GM19328 (cell line): Measurements from ENCODE around the gene ECI2.

Experiments
- ATAC-seq: cut with Tn5 transposase; IDR thresholded peaks from one replicate; pipeline ENCODE4 v1.9.1; 2021; ENCODE audit warnings: mild to moderate bottlenecking, moderate library complexity; ENCODE audit not compliant: unreplicated experiment

ECI2 gene

DNA sequence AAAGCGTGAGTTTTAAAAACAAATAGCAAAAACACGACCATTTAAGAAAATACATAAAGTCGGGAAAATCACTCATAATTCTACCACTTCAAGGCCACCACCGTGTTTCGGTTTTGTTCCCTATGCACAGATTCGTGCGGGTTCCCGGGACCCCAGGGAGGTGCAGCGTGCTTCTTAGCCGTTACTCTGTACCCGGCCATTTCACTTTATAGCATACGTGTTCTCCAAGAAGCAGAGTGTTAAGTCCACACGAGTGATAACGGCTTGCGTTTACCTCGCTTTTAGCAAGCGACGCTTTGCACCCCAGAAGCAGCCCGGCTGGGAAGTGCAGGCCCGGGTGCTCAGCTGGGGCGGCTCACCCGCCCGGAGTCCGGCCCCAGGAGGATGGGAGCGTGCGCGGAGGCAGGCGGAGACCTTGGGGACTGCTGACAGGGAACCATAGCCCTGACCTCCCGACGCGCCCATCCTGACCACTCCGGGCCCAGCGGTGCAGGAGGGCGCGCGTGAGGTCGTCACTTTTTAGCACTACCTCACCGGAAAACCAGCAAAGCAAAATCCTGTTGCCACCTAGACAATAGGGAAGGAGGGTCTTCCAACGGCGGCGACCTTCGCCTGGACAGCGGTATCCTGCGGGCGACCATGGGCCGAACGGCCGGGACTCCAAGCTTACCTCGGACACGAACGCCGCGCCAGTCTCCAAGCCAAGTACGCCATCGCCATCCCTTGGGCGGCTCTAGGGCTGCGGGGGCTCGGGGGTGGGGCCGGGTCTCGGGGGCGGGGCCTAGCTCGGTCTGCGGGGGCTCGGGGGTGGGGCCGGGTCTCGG, at the start of gene ECI2:
TSS of gene ECI2 (minus strand) at position 735 of the 824 bp plus-strand sequence. CDS start at position 720, 15 bp downstream.
- ATAC-seq, result peak; percentile 37

DNA sequence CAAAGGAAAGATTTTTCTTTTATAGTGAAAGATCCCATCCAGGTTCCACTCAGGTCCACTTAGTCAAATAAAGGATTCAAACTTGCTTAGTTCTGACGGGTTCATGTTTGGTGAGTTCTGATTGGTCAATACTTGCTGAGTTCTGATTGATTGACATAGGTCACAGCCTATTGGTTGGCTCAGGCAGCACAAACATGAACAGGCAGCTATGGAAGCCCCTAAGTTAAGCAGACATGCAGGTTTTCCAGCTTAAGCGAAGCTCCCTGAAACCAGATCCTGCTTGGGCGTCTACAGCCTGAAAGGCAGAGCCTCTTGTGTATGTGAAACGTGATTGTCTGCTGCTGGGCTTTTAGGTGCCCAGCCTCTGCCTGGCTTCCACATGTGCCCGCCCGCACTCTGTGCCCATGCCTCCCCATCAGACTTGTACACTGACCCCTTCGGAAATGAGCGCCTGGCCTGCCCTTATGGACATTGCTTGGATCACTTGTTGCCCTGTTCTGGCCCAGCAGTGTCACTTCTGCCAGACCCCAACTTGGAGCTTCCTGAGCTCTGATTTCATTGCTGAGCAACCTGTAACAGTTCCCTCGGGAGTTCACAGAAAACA, 45.4 kb upstream of the ECI2 start:
- ATAC-seq, result no peak

- no peak for ATAC-seq
Measured at GRCh38 chr6:4179960-4180651, 44.7 kb upstream of the ECI2 start.

GRCh38 chr6:4178737-4179333, 43.5 kb upstream of the ECI2 start:
- ATAC-seq, result no peak

DNA sequence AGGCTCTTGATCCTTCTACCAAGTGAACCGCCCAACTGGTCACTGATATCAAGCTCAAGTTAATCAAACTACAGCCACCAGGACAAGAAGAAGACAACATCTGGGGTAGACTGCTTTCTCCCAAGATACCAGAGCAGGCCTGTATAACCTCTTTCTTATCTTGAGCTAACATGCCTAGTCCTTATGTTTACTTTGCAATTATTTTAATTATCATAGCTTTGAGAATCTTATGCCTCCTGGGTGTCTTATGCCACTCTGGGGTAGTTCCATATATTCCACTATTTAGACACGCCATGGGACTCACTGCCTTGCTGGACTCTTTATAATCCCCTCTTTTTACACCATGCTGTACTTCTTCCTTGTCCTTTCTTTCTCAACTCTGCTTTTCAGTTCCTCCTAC, 41.5 kb upstream of the ECI2 start:
- no peak for ATAC-seq

DNA sequence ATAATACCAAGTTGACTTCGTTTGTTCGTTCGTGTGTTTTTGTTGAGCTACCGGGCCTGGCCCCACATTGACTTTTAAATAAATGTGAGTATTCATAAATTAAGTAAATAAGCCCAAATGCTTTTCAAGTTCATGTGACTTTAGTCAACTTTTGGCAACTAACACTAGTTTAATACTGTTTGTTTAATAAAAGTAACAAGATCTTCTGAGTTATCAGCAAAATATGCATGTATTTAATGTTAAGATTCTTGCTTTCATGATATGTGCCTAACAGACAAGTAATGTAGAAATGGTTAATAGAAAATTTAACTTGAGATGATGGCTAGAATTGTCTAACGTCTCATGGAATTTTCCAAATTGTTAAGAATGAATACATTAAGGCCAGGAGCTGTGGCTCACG, 38.7 kb upstream of the ECI2 start:
- ATAC-seq, result no peak

- ATAC-seq, result no peak
Measured at GRCh38 chr6:4172368-4172767, 37.0 kb upstream of the ECI2 start.

- no peak for ATAC-seq
Measured at GRCh38 chr6:4170297-4170696, 34.9 kb upstream of the ECI2 start.

DNA sequence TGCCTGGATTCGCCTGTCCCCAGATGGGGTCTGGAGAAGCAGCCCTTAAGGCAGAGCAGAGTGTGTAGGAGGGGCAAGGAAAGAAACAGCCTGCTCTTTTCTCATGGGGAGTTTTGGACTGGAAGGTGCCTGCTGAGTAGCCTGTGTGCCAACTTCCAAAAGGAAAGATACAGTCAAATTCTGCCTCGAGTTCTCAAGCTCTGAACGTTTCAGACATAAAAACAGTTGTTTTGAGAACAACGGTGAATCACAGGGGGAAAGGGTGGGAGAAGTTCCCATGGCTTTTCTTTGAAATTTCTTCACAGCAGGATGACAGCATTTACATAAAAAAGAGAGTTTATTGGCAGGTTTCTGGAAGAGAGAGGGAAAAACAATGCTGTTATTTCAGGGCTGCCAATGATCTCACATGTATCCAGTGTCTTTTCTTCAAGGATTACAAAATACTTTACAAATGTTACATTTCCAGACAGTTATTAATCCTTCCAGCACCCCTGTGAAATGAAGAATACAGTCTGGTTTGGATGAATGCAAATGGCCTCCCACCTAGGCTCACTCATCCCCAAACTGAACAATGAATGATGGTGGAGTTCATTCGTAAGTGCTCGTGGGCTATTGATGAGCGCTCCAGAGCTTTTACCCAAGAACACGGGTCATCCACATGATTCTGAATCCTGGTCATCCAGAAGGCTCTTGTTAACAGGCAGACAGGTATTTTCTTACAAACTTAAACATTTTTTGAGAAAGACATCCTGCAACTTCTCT, 33.8 kb upstream of the ECI2 start:
- ATAC-seq, result no peak

DNA sequence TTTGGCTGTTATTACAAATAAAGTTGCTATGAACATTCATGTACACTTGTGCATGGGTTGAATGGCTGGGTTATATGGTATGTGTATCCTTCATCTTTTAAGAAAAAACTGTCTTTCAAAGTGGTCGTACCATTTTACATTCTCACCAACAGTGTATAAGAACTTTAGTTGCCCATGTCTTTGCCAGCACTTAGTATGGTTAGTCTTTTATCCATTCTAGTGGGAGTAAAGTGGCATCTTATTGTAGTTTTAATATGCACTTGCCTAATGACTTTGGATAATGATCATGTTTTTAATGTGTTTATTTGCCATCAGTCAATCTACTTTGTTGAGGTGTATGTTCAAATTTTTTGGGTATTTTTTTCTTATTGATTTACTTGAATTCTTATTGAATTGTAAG, 32.5 kb upstream of the ECI2 start:
- ATAC-seq, result no peak

GRCh38 chr6:4167123-4167522, 31.7 kb upstream of the ECI2 start:
- no peak for ATAC-seq

- no peak for ATAC-seq
Measured at GRCh38 chr6:4164456-4164855, 29.1 kb upstream of the ECI2 start.

- no peak for ATAC-seq
Measured at GRCh38 chr6:4164117-4164442, 28.7 kb upstream of the ECI2 start.

GRCh38 chr6:4163408-4164116, 28.2 kb upstream of the ECI2 start:
- ATAC-seq, result no peak

DNA sequence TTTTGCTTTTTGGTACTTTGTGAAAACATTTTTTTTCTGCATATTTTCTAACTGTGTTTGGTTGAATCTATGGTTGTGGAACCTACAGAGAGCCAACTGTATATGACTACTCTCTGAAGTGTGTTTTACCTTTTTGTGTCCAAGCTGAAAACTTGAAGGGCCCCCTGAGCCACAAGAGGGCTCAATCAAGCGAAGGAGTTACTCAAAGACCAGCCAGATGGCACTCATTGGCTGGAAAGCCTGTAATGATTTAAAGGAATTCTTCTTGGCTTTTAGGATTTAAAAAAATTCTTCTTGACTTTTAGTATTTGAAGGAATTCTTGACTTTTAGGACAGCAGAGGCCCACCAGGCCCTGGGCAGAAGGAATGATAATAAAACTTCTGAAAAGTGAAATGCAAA, 27.0 kb upstream of the ECI2 start:
- ATAC-seq, result no peak

GRCh38 chr6:4159491-4159890, 24.1 kb upstream of the ECI2 start:
- ATAC-seq, result no peak

DNA sequence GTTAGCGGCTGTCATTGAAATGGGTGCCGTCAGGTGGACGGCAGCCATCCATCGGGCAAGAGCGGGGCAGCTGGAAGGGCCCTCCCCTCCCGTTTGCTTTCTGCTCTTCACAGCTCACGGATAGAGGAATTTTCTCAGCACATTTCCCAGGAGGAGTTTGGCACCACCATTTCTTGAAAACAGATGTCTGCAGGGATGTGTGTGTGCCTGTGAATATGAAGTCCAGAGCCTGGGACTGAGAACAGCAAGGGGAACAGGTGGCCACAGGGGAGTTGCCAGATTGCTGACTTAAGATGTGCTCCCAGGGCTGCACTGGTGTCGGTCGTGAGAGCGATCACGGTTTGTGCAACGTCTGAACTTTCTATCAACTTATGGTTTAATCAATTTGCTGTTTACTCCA, 22.1 kb upstream of the ECI2 start:
- ATAC-seq, result no peak

GRCh38 chr6:4155848-4156466, 20.6 kb upstream of the ECI2 start:
- ATAC-seq, result no peak

DNA sequence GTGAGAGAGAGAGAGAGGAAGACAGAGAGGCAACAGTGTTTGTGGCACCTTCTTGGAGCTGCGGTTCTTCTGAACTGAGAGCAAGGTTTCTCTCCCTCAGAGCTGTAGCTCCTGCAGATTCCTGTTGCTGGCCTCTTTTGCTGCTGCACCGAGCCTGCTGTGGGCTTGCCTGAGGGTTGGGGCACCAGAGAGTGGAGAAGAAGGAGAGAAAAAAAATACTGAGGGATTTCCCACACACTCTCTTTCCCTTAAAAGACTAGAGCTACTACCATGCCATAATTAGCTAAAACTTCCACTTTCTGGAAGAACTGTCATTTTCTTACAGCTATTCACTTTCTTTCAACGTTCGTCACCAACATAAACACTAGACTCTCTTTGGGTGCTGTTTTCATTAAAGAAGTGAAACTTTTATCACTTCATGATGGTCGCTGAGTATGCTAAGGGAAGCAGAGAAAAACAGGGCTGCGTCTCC, 18.2 kb upstream of the ECI2 start:
- peak; percentile 57 for ATAC-seq

DNA sequence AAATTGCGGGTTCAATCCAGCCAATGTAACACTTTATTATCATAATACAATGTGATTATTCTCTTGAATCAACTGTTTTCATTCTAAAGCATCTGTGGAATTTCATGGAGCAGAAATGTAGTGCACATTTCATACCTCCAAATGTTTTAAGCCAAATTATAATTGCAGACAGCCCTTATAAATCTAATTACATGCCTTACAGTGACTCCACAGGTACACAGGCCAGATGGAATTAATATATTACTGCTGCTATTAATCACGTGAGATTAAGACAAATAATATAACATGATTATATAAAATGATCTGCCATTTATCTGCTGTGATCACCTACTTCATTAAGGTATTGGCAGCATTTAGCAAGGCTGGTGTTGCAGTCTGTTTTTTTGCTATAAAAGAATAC, 9.7 kb upstream of the ECI2 start:
- ATAC-seq, result no peak
